ENCODE measurements around the gene POMP. TPM values are rescaled to one million over a fixed set of nuclear protein-coding genes. Genes with fewer than 3 reads are reported as not detected.

POMP gene
- total RNA-seq, 4 donors from 2014 or later = 3.8 to 39.5 (median 23.7) TPM

DNA sequence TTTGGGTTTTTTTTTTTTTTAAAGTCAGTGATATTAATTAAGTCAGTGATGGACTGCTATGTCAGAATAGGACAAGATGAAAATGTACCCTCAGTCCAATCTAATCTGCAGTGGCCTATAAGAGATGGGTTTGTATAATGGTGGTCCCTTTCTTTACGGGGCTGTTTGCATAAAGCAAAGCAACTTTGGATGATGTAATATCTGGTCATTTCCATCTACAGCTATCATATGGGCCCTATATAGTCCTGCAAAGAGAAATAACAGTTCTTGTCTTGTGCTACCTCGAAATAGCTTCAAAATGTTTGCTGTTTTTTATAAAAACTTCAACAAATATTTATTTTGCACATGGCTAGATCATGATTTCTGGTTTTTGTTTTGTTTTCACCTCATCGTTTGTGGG is 20.2 kb upstream of the POMP start:
- H3K36me3 ChIP-seq = no peaks in the 10 kb centered on the region
- no peak for DNase-seq
- H3K27me3 ChIP-seq = no peaks in the 10 kb centered on the region
- intact Hi-C loops (cut with DNase I; ENCODE audit: low total_unique reads) = no loop called here
- no peak overlapping the region for H3K4me3 ChIP-seq
- TF ChIP-seq, protein P1, sequence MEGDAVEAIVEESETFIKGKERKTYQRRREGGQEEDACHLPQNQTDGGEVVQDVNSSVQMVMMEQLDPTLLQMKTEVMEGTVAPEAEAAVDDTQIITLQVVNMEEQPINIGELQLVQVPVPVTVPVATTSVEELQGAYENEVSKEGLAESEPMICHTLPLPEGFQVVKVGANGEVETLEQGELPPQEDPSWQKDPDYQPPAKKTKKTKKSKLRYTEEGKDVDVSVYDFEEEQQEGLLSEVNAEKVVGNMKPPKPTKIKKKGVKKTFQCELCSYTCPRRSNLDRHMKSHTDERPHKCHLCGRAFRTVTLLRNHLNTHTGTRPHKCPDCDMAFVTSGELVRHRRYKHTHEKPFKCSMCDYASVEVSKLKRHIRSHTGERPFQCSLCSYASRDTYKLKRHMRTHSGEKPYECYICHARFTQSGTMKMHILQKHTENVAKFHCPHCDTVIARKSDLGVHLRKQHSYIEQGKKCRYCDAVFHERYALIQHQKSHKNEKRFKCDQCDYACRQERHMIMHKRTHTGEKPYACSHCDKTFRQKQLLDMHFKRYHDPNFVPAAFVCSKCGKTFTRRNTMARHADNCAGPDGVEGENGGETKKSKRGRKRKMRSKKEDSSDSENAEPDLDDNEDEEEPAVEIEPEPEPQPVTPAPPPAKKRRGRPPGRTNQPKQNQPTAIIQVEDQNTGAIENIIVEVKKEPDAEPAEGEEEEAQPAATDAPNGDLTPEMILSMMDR (IDR thresholded peaks at IDR 0.05) = no peak
- TF ChIP-seq POLR2A (IDR thresholded peaks at IDR 0.05) = no peak
- H3K9me3 ChIP-seq = no peaks in the 10 kb centered on the region
- H3K27ac ChIP-seq = no peak overlapping the region
- no peaks in the 10 kb centered on the region for H3K4me1 ChIP-seq

DNA sequence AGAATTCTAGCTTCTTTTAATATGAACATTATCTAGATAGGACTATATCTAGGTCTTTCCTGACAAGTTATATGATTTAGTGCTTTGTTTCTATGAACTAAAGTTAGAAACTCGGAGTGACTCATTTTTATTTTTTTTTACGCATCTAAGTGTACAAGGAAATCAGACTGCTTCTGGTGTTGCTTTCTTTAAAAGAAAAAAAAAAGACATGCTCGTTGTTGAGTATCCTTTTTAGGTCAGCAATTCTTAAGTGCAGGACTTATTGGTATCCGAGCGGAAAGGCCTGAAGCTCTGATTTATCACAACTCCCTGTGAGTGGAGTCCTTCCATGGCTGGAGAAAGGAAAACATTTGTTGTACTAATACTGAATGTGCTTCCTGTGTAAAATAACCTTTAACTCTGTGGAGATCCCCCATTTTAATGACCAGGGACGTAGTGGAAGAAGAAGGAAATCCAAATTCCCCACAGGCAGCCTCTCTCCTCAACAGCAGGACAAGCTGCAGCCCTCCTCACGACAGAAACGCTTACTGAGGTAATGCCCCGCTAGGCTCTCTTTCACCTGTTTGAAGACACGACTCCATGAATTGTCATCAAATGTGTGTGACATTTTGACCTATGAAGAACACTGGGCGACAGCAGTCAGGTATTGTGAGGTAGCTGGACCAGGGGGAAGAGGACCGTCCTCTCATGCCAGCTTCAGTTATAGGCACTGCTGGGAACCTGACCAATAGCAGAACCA is 17.9 kb upstream of the POMP start:
- peak overlapping the region; percentile 51 to 74 for H3K27ac ChIP-seq
- no peaks in the 10 kb centered on the region for H3K36me3 ChIP-seq
- no peak overlapping the region for H3K4me3 ChIP-seq
- no peaks in the 10 kb centered on the region for H3K4me1 ChIP-seq
- no peaks in the 10 kb centered on the region for H3K9me3 ChIP-seq
- H3K27me3 ChIP-seq = no peaks in the 10 kb centered on the region
- peak in 1 of 2 donors; percentile 23 for DNase-seq
- TF ChIP-seq, protein P1 (IDR thresholded peaks at IDR 0.05) = no peak
- no peak for TF ChIP-seq POLR2A (IDR thresholded peaks at IDR 0.05)
- intact Hi-C loops (cut with DNase I; ENCODE audit: low total_unique reads) = no loop called here

DNA sequence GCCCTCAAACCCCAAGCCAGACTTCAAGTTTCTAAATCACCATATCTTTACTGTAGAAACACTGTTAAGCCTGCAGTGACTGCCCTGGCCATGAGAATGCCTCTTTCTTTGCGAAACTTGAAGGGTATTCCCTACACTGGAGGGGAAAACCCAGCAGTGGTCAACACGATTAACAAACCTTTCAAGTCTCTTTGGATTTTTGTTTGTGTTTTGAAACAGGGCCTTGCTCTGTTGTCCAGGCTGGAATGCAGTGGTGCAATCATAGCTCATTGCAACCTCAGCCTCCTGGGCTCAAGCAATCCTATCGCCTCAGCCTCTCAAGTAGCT is 17.4 kb upstream of the POMP start:
- H3K27ac ChIP-seq = peak overlapping the region; percentile 51 to 71
- intact Hi-C loops (cut with DNase I; ENCODE audit: low total_unique reads) = no loop called here

DNA sequence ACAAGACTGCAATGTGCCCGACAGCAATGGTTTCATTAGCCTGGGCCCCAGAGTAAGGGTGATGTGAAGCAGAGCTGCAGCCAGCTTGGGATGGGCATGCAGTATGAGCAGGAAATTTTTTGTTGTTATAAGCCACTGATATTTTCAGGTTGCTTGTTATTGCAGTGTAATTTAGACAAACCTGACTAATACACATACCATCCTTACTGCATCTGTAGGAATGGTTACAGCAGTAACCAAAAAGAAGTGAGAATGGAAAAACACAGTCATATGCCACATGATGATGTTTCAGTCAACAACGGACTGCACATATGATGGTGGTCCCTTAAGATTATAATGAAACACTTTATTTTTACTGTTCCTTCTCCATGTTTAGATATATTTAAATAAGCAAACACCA is 8.6 kb upstream of the POMP start:
- no peaks in the 10 kb centered on the region for H3K27me3 ChIP-seq
- H3K9me3 ChIP-seq = no peaks in the 10 kb centered on the region
- TF ChIP-seq POLR2A (IDR thresholded peaks at IDR 0.05) = no peak
- TF ChIP-seq, protein P1 (IDR thresholded peaks at IDR 0.05) = no peak
- H3K4me1 ChIP-seq = no peaks in the 10 kb centered on the region
- no peak overlapping the region for H3K4me3 ChIP-seq
- DNase-seq = no peak
- no peaks in the 10 kb centered on the region for H3K36me3 ChIP-seq
- H3K27ac ChIP-seq = no peak overlapping the region
- intact Hi-C loops (cut with DNase I; ENCODE audit: low total_unique reads) = no loop called here

More for the DNA sequence above, 17.4 kb upstream of the POMP start:
- TF ChIP-seq POLR2A (IDR thresholded peaks at IDR 0.05) = no peak
- TF ChIP-seq, protein P1 (IDR thresholded peaks at IDR 0.05) = no peak
- no peaks in the 10 kb centered on the region for H3K4me1 ChIP-seq
- no peak overlapping the region for H3K4me3 ChIP-seq
- no peaks in the 10 kb centered on the region for H3K27me3 ChIP-seq
- no peaks in the 10 kb centered on the region for H3K36me3 ChIP-seq
- DNase-seq = no peak
- no peaks in the 10 kb centered on the region for H3K9me3 ChIP-seq

DNA sequence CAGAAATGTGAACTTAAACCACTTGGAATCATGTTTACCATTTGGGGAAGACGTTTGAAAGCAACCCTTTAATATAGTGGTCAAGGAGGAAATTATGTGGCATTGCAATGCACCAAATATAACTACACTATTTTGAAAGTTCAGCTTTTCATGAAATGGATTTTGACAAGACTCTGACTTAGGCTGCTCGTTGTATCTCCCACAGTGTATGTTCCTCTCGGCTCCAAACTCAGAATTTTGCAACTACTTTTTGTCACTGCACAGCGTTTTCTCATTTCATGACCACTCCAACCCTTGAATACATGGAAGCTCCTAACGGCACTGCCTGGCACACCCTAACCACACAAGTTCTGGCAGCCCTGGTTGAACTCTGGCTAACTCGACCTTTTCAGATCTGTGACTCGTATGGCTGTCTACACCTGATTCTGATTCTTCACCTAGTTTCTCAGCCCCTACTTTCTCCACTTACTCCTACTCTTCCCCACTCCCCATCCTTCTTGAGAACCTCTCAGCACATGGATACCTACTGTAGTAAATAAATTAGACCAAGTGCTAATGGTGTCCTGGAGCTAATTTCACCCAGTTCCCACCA is 7.0 kb upstream of the POMP start:
- H3K9me3 ChIP-seq = no peaks in the 10 kb centered on the region
- no peaks in the 10 kb centered on the region for H3K27me3 ChIP-seq
- no peak for TF ChIP-seq POLR2A (IDR thresholded peaks at IDR 0.05)
- TF ChIP-seq, protein P1 (IDR thresholded peaks at IDR 0.05) = no peak
- intact Hi-C loops (cut with DNase I; ENCODE audit: low total_unique reads) = no loop called here
- H3K36me3 ChIP-seq = no peaks in the 10 kb centered on the region
- H3K4me3 ChIP-seq = no peak overlapping the region
- no peaks in the 10 kb centered on the region for H3K4me1 ChIP-seq
- no peak overlapping the region for H3K27ac ChIP-seq
- DNase-seq = no peak

All from uterus (tissue), 4 donors.